ENCODE results near the gene COP1.
"Not testable (repeated sequence)": the region's sequence is repeated elsewhere in the genome, so short reads cannot be mapped to it uniquely, and the experiment has no call there.

Gene COP1

DNA sequence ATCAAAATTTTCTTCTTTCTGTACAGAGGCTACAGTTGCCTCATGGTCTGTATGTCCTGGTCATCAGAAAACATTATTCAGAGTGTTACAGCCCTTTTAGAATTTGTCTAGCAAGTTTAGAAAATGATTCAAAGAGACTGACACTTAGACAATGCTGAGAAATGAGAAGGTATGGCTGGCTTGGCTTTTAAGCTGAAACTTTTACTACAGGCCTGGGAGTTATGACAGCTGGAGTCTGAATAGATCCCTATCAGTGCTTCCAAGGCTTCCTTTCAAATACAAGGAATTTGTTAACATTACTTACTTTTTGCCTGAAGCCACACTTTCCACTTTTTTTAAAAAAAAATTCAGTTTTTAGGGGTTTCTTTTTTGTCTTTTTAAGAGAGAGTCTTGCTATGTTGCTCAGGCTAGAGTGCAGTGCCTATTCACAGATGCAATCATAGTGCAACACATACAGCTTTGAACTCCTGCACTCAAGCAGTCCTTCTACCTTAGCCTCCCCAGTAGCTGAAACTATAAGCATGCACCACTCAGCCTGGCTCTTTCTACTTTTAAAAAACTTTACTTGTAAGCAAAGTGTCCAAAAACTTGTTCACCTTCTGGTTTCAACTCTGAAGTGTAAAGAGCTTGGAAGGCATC, 10.5 kb upstream of the COP1 start:
- no peak overlapping the region for H3K4me3 ChIP-seq (ENCODE audit: low read length)
- no peak overlapping the region for H3K9ac ChIP-seq (ENCODE audit: low read length)
- DNase-seq (ENCODE audit: low read depth): no peak
- H3K9me3 ChIP-seq (ENCODE audit: control insufficient read depth, low read length): no peaks in the 10 kb centered on the region
- H3K36me3 ChIP-seq (ENCODE audit: control insufficient read depth, insufficient read depth, low read length, severe bottlenecking): no peaks in the 10 kb centered on the region
- H3K27me3 ChIP-seq (replicated peaks; ENCODE audit: control insufficient read depth, insufficient read depth, low read length): no peaks in the 10 kb centered on the region
- peaks cover 3% of the 10 kb centered on the region for H3K4me1 ChIP-seq (ENCODE audit: control insufficient read depth, insufficient read depth, low read length)

GRCh38 chr1:176216031-176216430, 8.9 kb upstream of the COP1 start:
- Histone ChIP-seq H3K9me3 (ENCODE audit: control insufficient read depth, low read length) (no peaks in the 10 kb centered on the region), H3K4me3 (ENCODE audit: low read length) (no peak overlapping the region), H3K4me1 (ENCODE audit: control insufficient read depth, insufficient read depth, low read length) (peaks cover 2% of the 10 kb centered on the region), H3K36me3 (ENCODE audit: control insufficient read depth, insufficient read depth, low read length, severe bottlenecking) (no peaks in the 10 kb centered on the region), H3K9ac (ENCODE audit: low read length) (no peak overlapping the region), H3K27me3 (replicated peaks; ENCODE audit: control insufficient read depth, insufficient read depth, low read length) (no peaks in the 10 kb centered on the region)
- no peak for DNase-seq (ENCODE audit: low read depth)

- no peaks in the 10 kb centered on the region for H3K27me3 ChIP-seq (replicated peaks; ENCODE audit: control insufficient read depth, insufficient read depth, low read length)
- no peak for DNase-seq (ENCODE audit: low read depth)
These were observed 4.5 kb upstream of the COP1 start for GRCh38 chr1:176211396-176212165.

DNA sequence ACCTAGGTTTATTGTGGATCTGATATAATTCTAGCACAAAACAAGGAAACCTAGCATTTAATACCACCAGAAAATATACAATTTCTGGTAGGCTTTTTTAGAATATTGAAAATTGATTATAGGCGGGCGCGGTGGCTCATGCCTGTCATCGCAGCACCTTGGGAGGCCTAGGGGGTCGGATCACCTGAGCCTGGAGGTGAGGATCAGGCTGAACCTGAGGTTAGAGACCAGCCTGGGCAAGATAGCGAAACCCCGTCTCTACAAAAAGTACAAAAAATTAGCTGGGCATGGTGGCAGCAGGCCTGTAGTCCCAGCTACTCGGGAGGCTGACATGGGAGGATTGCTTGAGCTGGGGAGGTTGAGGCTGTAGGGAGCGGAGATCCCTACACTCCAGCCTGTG, 948 bp upstream of the COP1 start:
- no peak for DNase-seq (ENCODE audit: low read depth)
- H3K4me1 ChIP-seq (ENCODE audit: control insufficient read depth, insufficient read depth, low read length): peaks cover 28% of the 10 kb centered on the region
- peak overlapping the region; percentile 90 for H3K4me3 ChIP-seq (ENCODE audit: low read length)
- peak overlapping the region; percentile 98 for H3K9ac ChIP-seq (ENCODE audit: low read length)
- no peaks in the 10 kb centered on the region for H3K27me3 ChIP-seq (replicated peaks; ENCODE audit: control insufficient read depth, insufficient read depth, low read length)
- H3K36me3 ChIP-seq (ENCODE audit: control insufficient read depth, insufficient read depth, low read length, severe bottlenecking): no peaks in the 10 kb centered on the region
- H3K9me3 ChIP-seq (ENCODE audit: control insufficient read depth, low read length): no peaks in the 10 kb centered on the region

More at GRCh38 chr1:176211396-176212165, 4.5 kb upstream of the COP1 start:
- Histone ChIP-seq H3K4me1 (ENCODE audit: control insufficient read depth, insufficient read depth, low read length) (peaks cover 6% of the 10 kb centered on the region), H3K9ac (ENCODE audit: low read length) (no peak overlapping the region), H3K36me3 (ENCODE audit: control insufficient read depth, insufficient read depth, low read length, severe bottlenecking) (no peaks in the 10 kb centered on the region), H3K9me3 (ENCODE audit: control insufficient read depth, low read length) (no peaks in the 10 kb centered on the region), H3K4me3 (ENCODE audit: low read length) (no peak overlapping the region)

- Histone ChIP-seq H3K36me3 (ENCODE audit: control insufficient read depth, insufficient read depth, low read length, severe bottlenecking) (no peaks in the 10 kb centered on the region), H3K27me3 (replicated peaks; ENCODE audit: control insufficient read depth, insufficient read depth, low read length) (no peaks in the 10 kb centered on the region), H3K4me1 (ENCODE audit: control insufficient read depth, insufficient read depth, low read length) (peaks cover 28% of the 10 kb centered on the region), H3K9me3 (ENCODE audit: control insufficient read depth, low read length) (no peaks in the 10 kb centered on the region), H3K9ac (ENCODE audit: low read length) (peak overlapping the region; percentile 98), H3K4me3 (ENCODE audit: low read length) (peak overlapping the region; percentile 90)
- DNase-seq (ENCODE audit: low read depth): peak; percentile 76
These were observed 803 bp downstream of the COP1 start for GRCh38 chr1:176206006-176206960.

DNA sequence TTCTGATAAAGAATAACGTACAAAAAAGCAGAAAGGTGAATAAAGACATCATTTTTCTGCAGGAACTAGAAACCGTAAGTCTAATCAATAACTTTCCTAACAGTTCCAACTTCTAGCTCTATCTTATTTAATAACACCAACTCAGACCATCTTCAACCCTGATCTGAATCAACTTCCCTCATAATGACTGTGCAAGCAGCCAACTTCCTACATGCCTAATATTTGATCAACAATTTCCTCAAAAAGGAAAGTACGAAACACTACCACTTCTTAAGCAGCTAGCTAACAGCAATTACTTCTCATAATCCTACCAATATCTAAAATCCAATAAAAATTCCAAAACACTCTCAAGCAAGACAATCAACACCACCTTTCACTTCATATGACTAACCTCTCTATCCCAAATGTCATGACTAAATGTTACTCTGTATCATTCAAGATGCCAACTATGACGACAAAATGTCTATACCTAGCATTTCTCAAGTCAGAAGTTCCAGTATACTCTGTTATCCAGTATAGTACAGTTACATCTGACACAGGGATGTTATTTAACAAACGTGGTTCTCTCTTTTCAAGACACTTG, 1.7 kb downstream of the COP1 start:
- peaks cover 30% of the 10 kb centered on the region for H3K4me1 ChIP-seq (ENCODE audit: control insufficient read depth, insufficient read depth, low read length)
- H3K36me3 ChIP-seq (ENCODE audit: control insufficient read depth, insufficient read depth, low read length, severe bottlenecking): no peaks in the 10 kb centered on the region
- peak overlapping the region; percentile 98 for H3K9ac ChIP-seq (ENCODE audit: low read length)
- H3K27me3 ChIP-seq (replicated peaks; ENCODE audit: control insufficient read depth, insufficient read depth, low read length): no peaks in the 10 kb centered on the region
- peak; percentile 35 for DNase-seq (ENCODE audit: low read depth)
- no peaks in the 10 kb centered on the region for H3K9me3 ChIP-seq (ENCODE audit: control insufficient read depth, low read length)
- peak overlapping the region; percentile 90 for H3K4me3 ChIP-seq (ENCODE audit: low read length)

DNA sequence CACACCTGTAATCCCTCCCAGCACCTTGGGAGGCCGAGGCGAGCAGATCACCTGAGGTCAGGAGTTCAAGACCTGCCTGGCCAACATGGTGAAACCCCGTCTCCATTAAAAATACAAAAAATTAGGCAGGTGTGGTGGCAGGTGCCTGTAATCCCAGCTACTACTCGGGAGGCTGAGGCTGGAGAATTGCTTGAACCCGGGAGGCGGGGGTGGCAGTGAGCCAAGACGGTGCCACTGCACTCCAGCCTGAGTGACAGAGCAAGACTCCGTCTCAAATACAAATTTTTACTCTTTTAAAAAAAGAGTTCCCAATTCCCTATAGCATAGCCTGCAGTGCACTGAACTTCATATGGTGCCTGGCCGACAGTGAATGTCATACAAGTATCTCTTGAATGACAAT, 2.4 kb downstream of the COP1 start:
- H3K9me3 ChIP-seq (ENCODE audit: control insufficient read depth, low read length); H3K36me3 ChIP-seq (ENCODE audit: control insufficient read depth, insufficient read depth, low read length, severe bottlenecking); H3K27me3 ChIP-seq (replicated peaks; ENCODE audit: control insufficient read depth, insufficient read depth, low read length); DNase-seq (ENCODE audit: low read depth): not testable (repeated sequence)
- H3K4me3 ChIP-seq (ENCODE audit: low read length): peak overlapping the region; percentile 90
- H3K4me1 ChIP-seq (ENCODE audit: control insufficient read depth, insufficient read depth, low read length): peaks cover 32% of the 10 kb centered on the region
- peak overlapping the region; percentile 98 for H3K9ac ChIP-seq (ENCODE audit: low read length)

GRCh38 chr1:176203735-176204134, 3.4 kb downstream of the COP1 start:
- Histone ChIP-seq H3K9ac (ENCODE audit: low read length) (no peak overlapping the region), H3K4me3 (ENCODE audit: low read length) (no peak overlapping the region), H3K27me3 (replicated peaks; ENCODE audit: control insufficient read depth, insufficient read depth, low read length) (no peaks in the 10 kb centered on the region), H3K36me3 (ENCODE audit: control insufficient read depth, insufficient read depth, low read length, severe bottlenecking) (no peaks in the 10 kb centered on the region), H3K9me3 (ENCODE audit: control insufficient read depth, low read length) (no peaks in the 10 kb centered on the region), H3K4me1 (ENCODE audit: control insufficient read depth, insufficient read depth, low read length) (peaks cover 32% of the 10 kb centered on the region)
- no peak for DNase-seq (ENCODE audit: low read depth)

DNA sequence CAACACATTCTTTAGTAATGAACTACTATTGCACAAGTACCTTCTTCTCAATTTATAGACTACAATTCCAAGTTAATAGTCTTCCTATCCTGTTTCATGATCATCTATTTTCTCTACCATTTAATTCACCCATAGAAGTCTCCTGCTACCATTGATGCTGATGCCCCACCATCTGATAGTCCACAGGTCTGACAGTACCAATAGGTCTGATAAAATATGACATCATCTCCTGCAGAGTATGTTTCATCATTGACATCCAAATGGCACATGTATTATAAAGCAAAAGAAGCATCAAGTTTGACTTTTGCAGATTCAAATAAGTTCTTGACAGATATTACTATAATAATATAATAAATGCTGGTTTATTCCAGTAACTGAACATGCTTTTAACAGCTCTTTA, 5.5 kb downstream of the COP1 start:
- H3K9me3 ChIP-seq (ENCODE audit: control insufficient read depth, low read length): no peaks in the 10 kb centered on the region
- H3K9ac ChIP-seq (ENCODE audit: low read length): no peak overlapping the region
- no peaks in the 10 kb centered on the region for H3K27me3 ChIP-seq (replicated peaks; ENCODE audit: control insufficient read depth, insufficient read depth, low read length)
- no peaks in the 10 kb centered on the region for H3K36me3 ChIP-seq (ENCODE audit: control insufficient read depth, insufficient read depth, low read length, severe bottlenecking)
- DNase-seq (ENCODE audit: low read depth): no peak
- H3K4me1 ChIP-seq (ENCODE audit: control insufficient read depth, insufficient read depth, low read length): peaks cover 25% of the 10 kb centered on the region
- H3K4me3 ChIP-seq (ENCODE audit: low read length): no peak overlapping the region

GRCh38 chr1:176199707-176200106, 7.4 kb downstream of the COP1 start:
- Histone ChIP-seq H3K27me3 (replicated peaks; ENCODE audit: control insufficient read depth, insufficient read depth, low read length) (no peaks in the 10 kb centered on the region), H3K9ac (ENCODE audit: low read length) (no peak overlapping the region), H3K4me3 (ENCODE audit: low read length) (no peak overlapping the region), H3K4me1 (ENCODE audit: control insufficient read depth, insufficient read depth, low read length) (peaks cover 15% of the 10 kb centered on the region), H3K36me3 (ENCODE audit: control insufficient read depth, insufficient read depth, low read length, severe bottlenecking) (no peaks in the 10 kb centered on the region), H3K9me3 (ENCODE audit: control insufficient read depth, low read length) (no peaks in the 10 kb centered on the region)
- DNase-seq (ENCODE audit: low read depth): no peak

GRCh38 chr1:176198413-176198812, 8.7 kb downstream of the COP1 start:
- Histone ChIP-seq H3K9ac (ENCODE audit: low read length) (no peak overlapping the region), H3K4me3 (ENCODE audit: low read length) (no peak overlapping the region), H3K9me3 (ENCODE audit: control insufficient read depth, low read length) (no peaks in the 10 kb centered on the region), H3K4me1 (ENCODE audit: control insufficient read depth, insufficient read depth, low read length) (peaks cover 3% of the 10 kb centered on the region), H3K27me3 (replicated peaks; ENCODE audit: control insufficient read depth, insufficient read depth, low read length) (no peaks in the 10 kb centered on the region), H3K36me3 (ENCODE audit: control insufficient read depth, insufficient read depth, low read length, severe bottlenecking) (no peaks in the 10 kb centered on the region)
- DNase-seq (ENCODE audit: low read depth): no peak

Measured in adipocyte (in vitro differentiated cells).